Osteocyte (in vitro differentiated cells): Measurements from ENCODE around the gene ARL5C. TPM values are rescaled to one million over a fixed set of nuclear protein-coding genes. Genes with fewer than 3 reads are reported as not detected.

Experiments
- DNase-seq: peaks from one replicate; pipeline ENCODE4 v3.0.0; 2021; ENCODE audit warnings: mixed read lengths; ENCODE audit not compliant: unreplicated experiment; ENCODE audit errors: extremely low spot score
- H3K27ac Mint-ChIP-seq: one replicate; pipeline ENCODE4 v1.8.0; 2021; ENCODE audit warnings: mild to moderate bottlenecking, mixed read lengths; ENCODE audit not compliant: unreplicated experiment
- H3K27me3 Mint-ChIP-seq: one replicate; pipeline ENCODE4 v1.8.0; 2021; ENCODE audit warnings: mixed read lengths; ENCODE audit not compliant: unreplicated experiment
- H3K36me3 Mint-ChIP-seq: one replicate; pipeline ENCODE4 v1.8.0; 2021; ENCODE audit warnings: mixed read lengths; ENCODE audit not compliant: unreplicated experiment
- H3K4me1 Mint-ChIP-seq: one replicate; pipeline ENCODE4 v1.8.0; 2021; ENCODE audit warnings: mixed read lengths; ENCODE audit not compliant: unreplicated experiment
- H3K4me3 Mint-ChIP-seq: one replicate; pipeline ENCODE4 v1.8.0; 2021; ENCODE audit warnings: mild to moderate bottlenecking, moderate library complexity, mixed read lengths; ENCODE audit not compliant: unreplicated experiment
- H3K9me3 Mint-ChIP-seq: one replicate; pipeline ENCODE4 v1.8.0; 2021; ENCODE audit warnings: mixed read lengths; ENCODE audit not compliant: unreplicated experiment
- CTCF ChIP-seq: fragments of 200-600 bp; sonication (generic); IDR thresholded peaks from 2 replicates; pipeline ENCODE4 v1.5.0; 2021; ENCODE audit warnings: antibody characterized with exemption, mild to moderate bottlenecking, moderate library complexity
- long read RNA-seq: library from polyadenylated mRNA; unstranded; transcript quantifications from one replicate; pipeline ENCODE4 v2.0.0, GENCODE V29; 2021
- total RNA-seq: library from RNA; stranded (reverse); gene quantifications from 2 replicates; pipeline ENCODE4 v1.2.1, GENCODE V29; 2021

ARL5C gene, protein sequence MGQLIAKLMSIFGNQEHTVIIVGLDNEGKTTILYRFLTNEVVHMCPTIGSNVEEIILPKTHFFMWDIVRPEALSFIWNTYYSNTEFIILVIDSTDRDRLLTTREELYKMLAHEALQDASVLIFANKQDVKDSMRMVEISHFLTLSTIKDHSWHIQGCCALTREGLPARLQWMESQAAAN
- not detected in 2 replicates for total RNA-seq
- long read RNA-seq, result 0 reads

- H3K9me3 Mint-ChIP-seq, result no peaks in the 10 kb centered on the region
Measured at GRCh38 chr17:39165841-39166349, at the start of gene ARL5C. TSS of gene ARL5C (minus strand) at chr17:39166161. CDS start at chr17:39165760, 401 bp downstream.

GRCh38 chr17:39213852-39214251, 47.9 kb upstream of the ARL5C start:
- no peak for TF ChIP-seq CTCF
- Mint-ChIP-seq H3K4me3 (no peak overlapping the region), H3K9me3 (no peaks in the 10 kb centered on the region), H3K27me3 (peaks cover 11% of the 10 kb centered on the region), H3K4me1 (peaks cover 16% of the 10 kb centered on the region), H3K27ac (no peak overlapping the region), H3K36me3 (no peaks in the 10 kb centered on the region)
- no peak for DNase-seq

More at GRCh38 chr17:39165841-39166349, at the start of gene ARL5C:
- peak within 1 kb of the TSS; percentile 20 for H3K27ac Mint-ChIP-seq
- peaks cover 12% of the 10 kb centered on the region for H3K27me3 Mint-ChIP-seq
- DNase-seq, result no peak
- H3K36me3 Mint-ChIP-seq, result no peaks in the 10 kb centered on the region
- TF ChIP-seq CTCF, result no peak
- peak within 1 kb of the TSS; percentile 78 for H3K4me3 Mint-ChIP-seq
- H3K4me1 Mint-ChIP-seq, result peaks cover 19% of the 10 kb centered on the region

DNA sequence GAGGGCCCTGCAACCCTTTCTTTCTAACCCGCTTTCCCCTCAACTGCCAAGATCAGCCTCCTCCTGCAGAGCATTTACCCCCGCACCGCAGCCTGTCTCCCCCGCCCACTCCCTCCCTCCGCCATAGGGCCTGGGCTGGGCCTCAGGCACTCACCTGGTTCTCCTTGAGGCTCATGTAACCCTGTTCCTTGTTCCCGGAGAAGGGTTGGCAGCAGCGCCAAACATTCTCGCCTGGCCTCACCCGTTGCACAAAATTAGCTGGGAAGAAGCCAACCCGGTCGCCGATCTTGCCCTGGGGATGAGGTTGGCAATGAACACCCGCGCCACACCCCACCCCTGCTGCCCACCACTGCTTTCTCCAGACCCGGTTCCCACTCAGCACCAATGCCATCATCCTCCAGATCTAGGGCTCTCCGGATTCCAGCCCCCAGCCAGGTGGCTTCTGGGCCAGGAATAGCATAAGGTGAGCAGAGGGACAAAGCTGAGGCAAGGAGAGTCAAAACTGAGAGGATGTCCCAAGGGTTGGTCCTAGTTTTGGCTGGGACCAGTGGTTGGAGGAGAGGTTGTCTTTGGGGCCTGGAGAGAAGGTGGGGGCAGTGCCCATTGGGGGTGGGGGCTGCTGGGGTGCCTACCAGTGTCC, 47.0 kb upstream of the ARL5C start:
- TF ChIP-seq CTCF, result no peak
- Mint-ChIP-seq H3K27ac (no peak overlapping the region), H3K4me1 (peaks cover 18% of the 10 kb centered on the region), H3K9me3 (no peaks in the 10 kb centered on the region), H3K27me3 (peaks cover 7% of the 10 kb centered on the region), H3K36me3 (no peaks in the 10 kb centered on the region), H3K4me3 (no peak overlapping the region)
- no peak for DNase-seq

- Mint-ChIP-seq H3K9me3 (no peaks in the 10 kb centered on the region), H3K4me3 (no peak overlapping the region), H3K27ac (no peak overlapping the region), H3K27me3 (peaks cover 7% of the 10 kb centered on the region), H3K4me1 (peaks cover 19% of the 10 kb centered on the region), H3K36me3 (no peaks in the 10 kb centered on the region)
- DNase-seq, result no peak
- TF ChIP-seq CTCF, result no peak
Measured at GRCh38 chr17:39212195-39212810, 46.3 kb upstream of the ARL5C start.

GRCh38 chr17:39210093-39210434, 44.1 kb upstream of the ARL5C start:
- Mint-ChIP-seq H3K27me3 (no peaks in the 10 kb centered on the region), H3K4me3 (no peak overlapping the region), H3K36me3 (no peaks in the 10 kb centered on the region), H3K27ac (peak overlapping the region; percentile 38), H3K9me3 (no peaks in the 10 kb centered on the region), H3K4me1 (peaks cover 25% of the 10 kb centered on the region)
- no peak for TF ChIP-seq CTCF
- no peak for DNase-seq
